D721Med (cell line): ENCODE results near the gene TBC1D20.

Experiments
- DNase-seq: peaks from one replicate; pipeline ENCODE4 v3.0.0; 2011; ENCODE audit warnings: low spot score; ENCODE audit not compliant: insufficient read length
- FAIRE-seq: peaks from 2 replicates; lab custom pipeline; 2011; peaks lifted over from hg19 to GRCh38; lab: Jason Lieb, UNC
- CTCF ChIP-seq: IDR thresholded peaks from 2 replicates; pipeline ENCODE4 v1.5.1; 2012; ENCODE audit warnings: mild to moderate bottlenecking, control low read depth; ENCODE audit not compliant: insufficient read depth; ENCODE audit errors: missing control alignments

TBC1D20 gene

DNA sequence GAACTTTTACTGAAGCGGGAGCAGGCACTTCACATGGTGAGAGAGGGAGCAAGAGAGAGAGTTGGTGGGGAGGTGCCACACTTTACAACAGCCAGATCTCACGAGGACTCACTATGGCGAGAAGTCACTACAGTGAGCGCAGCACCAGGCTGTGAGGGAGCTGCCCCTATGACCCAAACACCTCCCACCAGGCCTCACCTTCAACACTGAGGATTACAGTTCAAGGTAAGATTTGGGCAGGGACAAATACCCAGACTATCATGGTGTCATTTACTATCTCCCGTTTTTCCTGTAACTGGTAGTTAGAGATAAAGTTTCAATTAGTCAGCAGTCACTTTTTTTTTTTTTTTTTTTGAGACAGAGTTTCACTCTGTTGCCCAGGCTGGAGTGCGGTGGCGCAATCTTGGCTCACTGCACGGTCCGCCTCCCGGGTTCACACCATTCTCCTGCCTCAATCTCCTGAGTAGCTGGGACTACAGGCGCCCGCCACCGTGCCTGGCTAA lies 46.5 kb downstream of the TBC1D20 start:
- FAIRE-seq (no peak), DNase-seq (no peak)
- no peak for TF ChIP-seq CTCF

- no peak for DNase-seq
- no peak for FAIRE-seq
- TF ChIP-seq CTCF, result no peak
Measured at GRCh38 chr20:414161-414560, 48.2 kb downstream of the TBC1D20 start.

GRCh38 chr20:412081-412480 lies 50.3 kb downstream of the TBC1D20 start:
- FAIRE-seq, result no peak
- no peak for DNase-seq
- no peak for TF ChIP-seq CTCF

- no peak for TF ChIP-seq CTCF
- no peak for FAIRE-seq
- DNase-seq, result no peak
Measured at GRCh38 chr20:409697-410559, 52.4 kb downstream of the TBC1D20 start.

GRCh38 chr20:408843-409696 lies 53.3 kb downstream of the TBC1D20 start:
- DNase-seq, result no peak
- no peak for FAIRE-seq

More at GRCh38 chr20:408843-409696, 53.3 kb downstream of the TBC1D20 start:
- no peak for TF ChIP-seq CTCF
